HG03097 (cell line): Measurements from ENCODE around the gene PLIN3.
"Not testable (repeated sequence)": the region's sequence is repeated elsewhere in the genome, so short reads cannot be mapped to it uniquely, and the experiment has no call there.

Experiments used
- ATAC-seq: cut with Tn5 transposase; IDR thresholded peaks from one replicate; pipeline ENCODE4 v1.9.1; 2021; ENCODE audit not compliant: unreplicated experiment, low FRiP score

PLIN3 gene

GRCh38 chr19:4851551-4852290, 15.7 kb downstream of the PLIN3 start:
- ATAC-seq: no peak

- ATAC-seq: no peak
These were observed 18.4 kb downstream of the PLIN3 start for GRCh38 chr19:4849019-4849418.

- no peak for ATAC-seq
These were observed 20.1 kb downstream of the PLIN3 start for GRCh38 chr19:4847190-4847973.

GRCh38 chr19:4845975-4846374, 21.5 kb downstream of the PLIN3 start:
- ATAC-seq: not testable (repeated sequence)

- no peak for ATAC-seq
These were observed 22.9 kb downstream of the PLIN3 start for GRCh38 chr19:4844348-4845179.

- ATAC-seq: no peak
These were observed 23.9 kb downstream of the PLIN3 start for GRCh38 chr19:4843647-4843965.

- ATAC-seq: no peak
These were observed 28.3 kb downstream of the PLIN3 start for GRCh38 chr19:4839192-4839591.

- no peak for ATAC-seq
These were observed 34.7 kb downstream of the PLIN3 start for GRCh38 chr19:4832776-4833175.

GRCh38 chr19:4831979-4832340, 35.5 kb downstream of the PLIN3 start:
- ATAC-seq: not testable (repeated sequence)

- ATAC-seq: peak; percentile 51
These were observed 36.0 kb downstream of the PLIN3 start, which contains the start of gene TICAM1 for GRCh38 chr19:4831304-4831978. TSS of gene TICAM1 (minus strand) at chr19:4831712. CDS start at chr19:4818377, 13,335 bp downstream.

GRCh38 chr19:4830768-4831265, 36.6 kb downstream of the PLIN3 start:
- ATAC-seq: no peak

- ATAC-seq: no peak
These were observed 37.1 kb downstream of the PLIN3 start for GRCh38 chr19:4830332-4830731.

GRCh38 chr19:4829001-4829712, 38.3 kb downstream of the PLIN3 start:
- no peak for ATAC-seq

GRCh38 chr19:4823577-4823976, 43.9 kb downstream of the PLIN3 start:
- no peak for ATAC-seq

- ATAC-seq: not testable (repeated sequence)
These were observed 45.1 kb downstream of the PLIN3 start for GRCh38 chr19:4822354-4822753.

GRCh38 chr19:4821265-4821664, 46.2 kb downstream of the PLIN3 start:
- ATAC-seq: no peak

GRCh38 chr19:4817467-4818277, 49.8 kb downstream of the PLIN3 start:
- ATAC-seq: no peak

GRCh38 chr19:4816950-4817278, 50.6 kb downstream of the PLIN3 start:
- ATAC-seq: no peak
